Pancreas (tissue), 10 donors: Measurements from ENCODE around the gene SCPEP1. TPM values are rescaled to one million over a fixed set of nuclear protein-coding genes. Genes with fewer than 3 reads are reported as not detected.
A peak's percentile ranks its signal among the peaks of the same experiment; 100 is the strongest.

ENCODE experiments used
- ATAC-seq, 4 donors: fragments of 200-7000 bp; cut with Tn5 transposase; one replicate each; pipeline versions ENCODE4 v1.8.0 to v1.9.1; 2020; ENCODE audit warnings: mild to moderate bottlenecking in 4 of 4, moderate library complexity in 4 of 4
- DNase-seq, 6 donors: peaks; one replicate each; pipeline ENCODE4 v3.0.0-alpha.2; 2020
- FAIRE-seq: peaks from 2 replicates; lab custom pipeline; 2012; peaks lifted over from hg19 to GRCh38; lab: Jason Lieb, UNC
- H3K27ac ChIP-seq, 4 donors: fragments of 200-600 bp; sonication (generic); 1 replicate in 3 of 4; 2 replicates in 1 of 4; pipeline versions ENCODE4 v1.5.0 to v1.8.0; 2020
- H3K27me3 ChIP-seq, 4 donors: fragments of 200-600 bp; one replicate each; pipeline ENCODE4 v1.8.0; 2021
- H3K36me3 ChIP-seq, 3 donors: fragments of 200-600 bp; sonication (generic) in 1 of 3; one replicate each; pipeline versions ENCODE4 v1.5.0 to v1.8.0; 2020 to 2021
- H3K4me1 ChIP-seq, 3 donors: fragments of 200-600 bp; one replicate each; pipeline ENCODE4 v1.8.0; 2021
- H3K4me3 ChIP-seq, 4 donors: fragments of 200-600 bp; sonication (generic) in 2 of 4; one replicate each; pipeline versions ENCODE4 v1.5.0 to v1.8.0; 2020 to 2021
- H3K9me3 ChIP-seq, 4 donors: fragments of 200-600 bp; one replicate each; pipeline ENCODE4 v1.8.0; 2021
- whole genome bisulfite sequencing, 2 donors: extraction: QIAGEN DNeasy Blood & Tissue Kit; methylation state at CpG; one replicate each; pipeline ENCODE4 v1.1.7; 2013; 5-methylcytosine and 5-hydroxymethylcytosine counted together
- intact Hi-C, 3 donors: fragments of 100-400 bp; cut with DNase I; formaldehyde crosslinking; loops; one replicate each; pipeline versions ENCODE4 v1.11.1 to v1.14.2; 2022
- polyA plus RNA-seq, 2 donors: library from polyadenylated mRNA; stranded (reverse); fragments of 200-250 nt; gene quantifications; one replicate each; pipeline ENCODE4 v1.2.3, GENCODE V29; 2013
- total RNA-seq, 6 donors: library from RNA; stranded (reverse); fragmentation: NEBNext Ultra II Directional in 4 of 6; extraction: Animal tissue kit (Norgen Biotek cat#: 25700) in 4 of 6; gene quantifications; one replicate each; pipeline versions ENCODE4 v1.2.1 to v1.2.4, GENCODE V29; 2021 to 2023
- TF ChIP-seq, protein P1 (sequence below), 4 donors: fragments of 200-600 bp; sonication (generic) in 3 of 4; IDR thresholded peaks; one replicate each; pipeline versions ENCODE4 v1.5.0 to v1.8.0; 2021; ENCODE audit warnings: antibody characterized with exemption in 4 of 4
- donor health status: healthy with polysubstance abuse.
- donor health status: DM: no; HTN: no; CAD: no; lungs with moderate emphysema.
- donor health status: DM: no; HTN: no; CAD: no.
- donor health status: control.
- donor health status: control.
- donor health status: Bipolar disorder and iron deficiency.
- donor health status: DM: yes; HTN: yes; CAD: no.
- donor health status: DM: no; HTN: no; CAD: no.
- donor health status: DM: no; HTN: no; CAD: no.
- donor health status: DM: yes; HTN: yes; CAD: no.

Gene SCPEP1, protein sequence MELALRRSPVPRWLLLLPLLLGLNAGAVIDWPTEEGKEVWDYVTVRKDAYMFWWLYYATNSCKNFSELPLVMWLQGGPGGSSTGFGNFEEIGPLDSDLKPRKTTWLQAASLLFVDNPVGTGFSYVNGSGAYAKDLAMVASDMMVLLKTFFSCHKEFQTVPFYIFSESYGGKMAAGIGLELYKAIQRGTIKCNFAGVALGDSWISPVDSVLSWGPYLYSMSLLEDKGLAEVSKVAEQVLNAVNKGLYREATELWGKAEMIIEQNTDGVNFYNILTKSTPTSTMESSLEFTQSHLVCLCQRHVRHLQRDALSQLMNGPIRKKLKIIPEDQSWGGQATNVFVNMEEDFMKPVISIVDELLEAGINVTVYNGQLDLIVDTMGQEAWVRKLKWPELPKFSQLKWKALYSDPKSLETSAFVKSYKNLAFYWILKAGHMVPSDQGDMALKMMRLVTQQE
- 10 to 100 TPM in 3 of 6 donors, 1 to 10 TPM in 3; 6.6 to 37.2 (median 10.9) TPM for total RNA-seq
- 10 to 100 TPM; 21.9 to 35.8 TPM for polyA plus RNA-seq

DNA sequence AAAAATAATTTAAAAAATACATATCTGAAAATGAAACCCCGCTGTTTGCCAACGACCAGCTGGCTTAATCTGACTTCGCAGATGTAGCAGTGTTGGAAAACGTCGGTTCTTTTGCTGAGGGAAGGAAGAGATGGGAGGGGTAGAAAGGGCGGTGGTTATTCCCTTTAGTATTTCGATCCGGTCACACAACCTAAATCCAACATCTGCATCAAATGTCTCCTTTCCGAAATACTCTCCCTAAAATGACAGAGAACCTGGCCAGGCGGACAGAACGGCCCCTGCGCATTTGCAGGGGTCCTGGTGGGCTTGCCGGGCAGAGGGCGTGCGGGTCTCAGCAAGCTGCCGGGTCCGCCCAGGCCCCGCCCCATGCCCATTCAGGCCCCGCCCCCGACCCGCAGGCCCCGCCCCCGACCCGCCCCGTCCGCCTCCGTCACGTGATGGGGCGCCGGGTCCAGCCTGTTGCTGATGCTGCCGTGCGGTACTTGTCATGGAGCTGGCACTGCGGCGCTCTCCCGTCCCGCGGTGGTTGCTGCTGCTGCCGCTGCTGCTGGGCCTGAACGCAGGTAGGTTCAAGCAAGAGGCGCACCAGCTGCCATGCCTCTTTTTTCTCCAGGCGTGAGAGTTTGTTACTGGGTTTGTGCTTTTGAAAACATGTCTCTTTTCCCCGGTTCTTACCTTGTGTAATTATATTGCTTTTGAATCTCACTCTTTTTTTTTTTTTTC lies at the start of gene SCPEP1:
Gene SCPEP1, plus strand, starts transcription at position 459 of the 723 bp plus-strand sequence. Its CDS starts 29 bp downstream, at position 488.
- peak within 1 kb of the TSS in 2 of 4 donors; percentile 17 to 31 for H3K27ac ChIP-seq
- 0 to 1% methylated on average over 31 to 42 of the region's 42 CpGs for WGBS, 2 donors
- no peak for FAIRE-seq

DNA sequence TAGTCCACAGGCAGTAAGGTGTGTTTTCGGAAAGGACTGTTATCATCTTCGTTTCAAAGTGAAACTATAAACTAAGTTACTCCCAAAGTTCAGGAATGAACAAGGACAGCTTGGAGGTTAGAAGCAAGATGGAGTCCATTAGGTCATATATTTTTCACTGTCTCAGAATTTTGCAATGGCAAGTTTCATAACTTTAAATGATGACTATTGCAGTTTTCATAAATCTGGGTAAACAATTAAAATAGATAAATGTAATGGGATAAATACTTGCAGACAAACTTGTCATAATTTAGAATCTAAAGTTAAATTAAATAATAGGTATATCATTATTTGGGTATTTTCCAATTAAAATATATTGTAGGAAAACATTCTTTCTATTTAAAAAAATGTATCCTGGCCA lies 49.3 kb upstream of the SCPEP1 start:
- no peak overlapping the region for H3K27ac ChIP-seq
- no peaks in the 10 kb centered on the region for H3K36me3 ChIP-seq
- TF ChIP-seq, protein P1, sequence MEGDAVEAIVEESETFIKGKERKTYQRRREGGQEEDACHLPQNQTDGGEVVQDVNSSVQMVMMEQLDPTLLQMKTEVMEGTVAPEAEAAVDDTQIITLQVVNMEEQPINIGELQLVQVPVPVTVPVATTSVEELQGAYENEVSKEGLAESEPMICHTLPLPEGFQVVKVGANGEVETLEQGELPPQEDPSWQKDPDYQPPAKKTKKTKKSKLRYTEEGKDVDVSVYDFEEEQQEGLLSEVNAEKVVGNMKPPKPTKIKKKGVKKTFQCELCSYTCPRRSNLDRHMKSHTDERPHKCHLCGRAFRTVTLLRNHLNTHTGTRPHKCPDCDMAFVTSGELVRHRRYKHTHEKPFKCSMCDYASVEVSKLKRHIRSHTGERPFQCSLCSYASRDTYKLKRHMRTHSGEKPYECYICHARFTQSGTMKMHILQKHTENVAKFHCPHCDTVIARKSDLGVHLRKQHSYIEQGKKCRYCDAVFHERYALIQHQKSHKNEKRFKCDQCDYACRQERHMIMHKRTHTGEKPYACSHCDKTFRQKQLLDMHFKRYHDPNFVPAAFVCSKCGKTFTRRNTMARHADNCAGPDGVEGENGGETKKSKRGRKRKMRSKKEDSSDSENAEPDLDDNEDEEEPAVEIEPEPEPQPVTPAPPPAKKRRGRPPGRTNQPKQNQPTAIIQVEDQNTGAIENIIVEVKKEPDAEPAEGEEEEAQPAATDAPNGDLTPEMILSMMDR (IDR thresholded peaks at IDR 0.05): no peak
- H3K4me1 ChIP-seq: no peaks in the 10 kb centered on the region
- H3K4me3 ChIP-seq: no peak overlapping the region
- no peaks in the 10 kb centered on the region for H3K9me3 ChIP-seq
- FAIRE-seq: no peak
- H3K27me3 ChIP-seq: no peaks in the 10 kb centered on the region
- 84 to 92% methylated on average over 2 of the region's 2 CpGs for WGBS, 2 donors
- no peak for ATAC-seq
- intact Hi-C loops: no loop called here
- DNase-seq: no peak

More for the DNA sequence above, at the start of gene SCPEP1:
- no peaks in the 10 kb centered on the region for H3K36me3 ChIP-seq
- peak; percentile 75 to 94 (median 85) for DNase-seq
- intact Hi-C loops: no loop called here
- H3K4me1 ChIP-seq: peaks cover 0 to 16% (median 7%) of the 10 kb centered on the region in 3 donors
- no peaks in the 10 kb centered on the region for H3K27me3 ChIP-seq
- TF ChIP-seq, protein P1 (IDR thresholded peaks at IDR 0.05): no peak
- peak; percentile 92 to 99 (median 98) for ATAC-seq
- H3K9me3 ChIP-seq: no peaks in the 10 kb centered on the region
- peak within 1 kb of the TSS; percentile 24 to 60 (median 42) for H3K4me3 ChIP-seq

DNA sequence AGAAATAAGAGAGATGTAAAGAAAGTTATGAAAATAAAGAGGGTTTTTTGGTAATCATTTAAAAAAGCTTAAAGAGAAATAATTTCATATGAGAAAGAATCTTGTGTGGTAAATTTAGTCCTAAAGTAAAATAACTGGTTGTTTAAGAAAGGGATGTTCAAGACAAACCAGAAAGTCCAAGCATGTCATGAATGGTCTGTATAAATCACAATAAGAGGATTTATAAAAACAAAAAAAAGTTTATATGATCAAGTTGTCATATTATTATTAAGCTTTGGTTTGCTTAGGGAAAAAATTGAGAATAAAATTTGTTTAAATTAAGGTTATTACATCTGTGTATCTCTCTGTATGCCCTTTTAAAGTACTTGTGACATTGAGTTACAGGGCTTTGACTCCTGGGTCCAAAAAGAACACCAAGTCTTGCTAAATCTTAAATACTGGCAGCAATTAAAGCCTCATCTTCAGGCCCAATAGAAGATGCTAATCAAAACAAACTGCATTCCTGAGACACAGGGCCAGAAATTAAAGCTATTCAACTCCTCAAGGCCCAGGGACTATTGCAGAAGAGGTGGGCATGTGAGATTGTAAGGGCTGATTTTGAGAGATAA lies 48.5 kb upstream of the SCPEP1 start:
- H3K36me3 ChIP-seq: peaks cover 0 to 5% (median 0%) of the 10 kb centered on the region in 3 donors
- no peaks in the 10 kb centered on the region for H3K4me1 ChIP-seq
- H3K27me3 ChIP-seq: no peaks in the 10 kb centered on the region
- no peak for DNase-seq
- H3K4me3 ChIP-seq: no peak overlapping the region
- TF ChIP-seq, protein P1 (IDR thresholded peaks at IDR 0.05): no peak
- H3K9me3 ChIP-seq: no peaks in the 10 kb centered on the region
- intact Hi-C loops: no loop called here
- FAIRE-seq: no peak
- ATAC-seq: no peak
- H3K27ac ChIP-seq: no peak overlapping the region

DNA sequence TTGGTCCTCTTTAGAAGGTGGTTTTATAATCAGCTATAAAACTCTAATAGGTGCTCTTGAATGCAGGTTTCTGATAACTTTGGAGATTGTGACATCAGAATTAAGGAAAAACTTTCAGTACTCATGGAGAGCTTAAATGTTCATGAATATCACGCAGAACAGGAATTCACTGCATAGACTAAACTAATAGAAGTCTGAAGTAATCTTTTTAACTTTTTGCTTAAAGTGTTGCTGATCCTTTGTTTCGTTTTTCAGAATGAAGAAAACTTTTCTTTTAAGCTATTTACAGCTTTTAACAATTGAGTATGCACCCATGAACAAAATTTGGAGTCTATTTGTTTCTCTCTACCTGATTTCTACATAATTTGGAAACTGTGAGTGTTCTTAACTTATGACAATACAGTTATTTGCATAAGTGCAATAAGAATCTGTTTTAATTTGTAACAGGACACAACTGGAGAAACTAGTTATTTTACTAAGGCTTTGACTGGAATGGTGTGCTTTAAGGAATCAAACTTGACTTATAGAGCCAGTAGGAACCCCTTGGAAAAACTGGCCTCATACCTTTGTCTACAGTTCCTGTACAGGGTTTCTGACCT lies 47.1 kb upstream of the SCPEP1 start:
- intact Hi-C loops: loop anchor here in 1 of 3 donors (10.0 kb wide), 1 partner anchor 116 kb away; no protein-coding TSS in a partner anchor
- WGBS, 2 donors: 93 to 96% methylated on average over 2 of the region's 2 CpGs
- H3K27me3 ChIP-seq: no peaks in the 10 kb centered on the region
- H3K36me3 ChIP-seq: peaks cover 0 to 5% (median 0%) of the 10 kb centered on the region in 3 donors
- no peaks in the 10 kb centered on the region for H3K4me1 ChIP-seq
- H3K27ac ChIP-seq: no peak overlapping the region
- FAIRE-seq (no peak), DNase-seq (no peak), ATAC-seq (no peak)
- no peak overlapping the region for H3K4me3 ChIP-seq
- no peaks in the 10 kb centered on the region for H3K9me3 ChIP-seq
- TF ChIP-seq, protein P1 (IDR thresholded peaks at IDR 0.05): no peak
